SK-N-SH (cell line): ENCODE results near the gene ZBTB16. TPM values are rescaled to one million over a fixed set of nuclear protein-coding genes. Genes with fewer than 3 reads are reported as not detected.

Experiments
- CTCF ChIA-PET: fragments of 300-600, 350-600 bp; formaldehyde crosslinking; extraction: SDS; loops from one replicate; lab custom pipeline; 2021; lab: Yijun Ruan, JAX
- POLR2A ChIA-PET: fragments of 350-600 bp; sonication (Branson Sonifier 250); formaldehyde crosslinking; extraction: SDS; loops from one replicate; lab custom pipeline; 2020; ENCODE audit warnings: antibody characterized with exemption, inconsistent platforms; lab: Yijun Ruan, JAX
- DNase-seq: peaks from one replicate; pipeline ENCODE4 v3.0.0; 2012
- H2AFZ ChIP-seq: fragments of 200-600 bp; sonication (generic); 2 replicates; pipeline ENCODE4 v1.8.1; 2016; ENCODE audit warnings: antibody characterized with exemption, mild to moderate bottlenecking, low read depth
- H3F3A ChIP-seq: fragments of 200-600 bp; sonication (generic); replicated peaks from 2 replicates; pipeline ENCODE3; 2016; ENCODE audit warnings: antibody characterized with exemption, mild to moderate bottlenecking; ENCODE audit not compliant: insufficient read depth
- H3K27ac ChIP-seq, 2 experiments: fragments of 200-500 bp in 1 of 2; fragments of 200-600 bp in 1 of 2; sonication (Bioruptor generic) in 1 of 2; sonication (generic), shearing (Covaris generic) in 1 of 2; 2 replicates each; pipeline versions ENCODE4 v1.5.1 to v1.6.1; 2014 to 2016; ENCODE audit warnings: low read depth in 2 of 2, inconsistent platforms in 1 of 2, low read length in 1 of 2, mild to moderate bottlenecking in 1 of 2, mixed read lengths in 1 of 2
- H3K27me3 ChIP-seq: fragments of 200-600 bp; sonication (generic), shearing (Covaris generic); 2 replicates; pipeline ENCODE4 v1.6.1; 2016; ENCODE audit warnings: mixed run types; ENCODE audit not compliant: insufficient read depth
- H3K36me3 ChIP-seq, 2 experiments: fragments of 200-500 bp in 1 of 2; fragments of 200-600 bp in 1 of 2; sonication (Bioruptor generic) in 1 of 2; sonication (generic) in 1 of 2; replicated peaks in 1 of 2; 2 replicates each; pipeline versions ENCODE3 to v1.5.1; 2014 to 2016; ENCODE audit warnings: low read length in 1 of 2, mild to moderate bottlenecking in 1 of 2; ENCODE audit not compliant: insufficient read depth in 2 of 2, control insufficient read depth in 1 of 2
- H3K4me1 ChIP-seq, 2 experiments: fragments of 200-500 bp in 1 of 2; fragments of 200-600 bp in 1 of 2; sonication (Bioruptor generic) in 1 of 2; sonication (generic), shearing (Covaris generic) in 1 of 2; 2 replicates each; pipeline versions ENCODE4 v1.5.1 to v1.6.1; 2014 to 2016; ENCODE audit warnings: low read depth in 1 of 2, low read length in 1 of 2, mixed run types in 1 of 2; ENCODE audit not compliant: insufficient read depth in 2 of 2, control insufficient read depth in 1 of 2
- H3K4me2 ChIP-seq: fragments of 200-600 bp; sonication (generic), shearing (Covaris generic); 2 replicates; pipeline ENCODE4 v1.6.1; 2017; ENCODE audit warnings: mixed run types
- H3K4me3 ChIP-seq, 2 experiments: fragments of 200-500 bp in 1 of 2; fragments of 200-600 bp in 1 of 2; sonication (Bioruptor generic) in 1 of 2; sonication (generic), shearing (Covaris generic) in 1 of 2; 2 replicates each; pipeline versions ENCODE4 v1.5.1 to v1.8.1; 2014 to 2016; ENCODE audit warnings: low read depth in 2 of 2, inconsistent platforms in 1 of 2, low read length in 1 of 2, mild to moderate bottlenecking in 1 of 2, mixed read lengths in 1 of 2, moderate library complexity in 1 of 2
- H3K79me2 ChIP-seq: fragments of 200-600 bp; sonication (generic); 2 replicates; pipeline ENCODE4 v1.8.1; 2017; ENCODE audit warnings: mild to moderate bottlenecking; ENCODE audit not compliant: insufficient read depth
- H3K9ac ChIP-seq: fragments of 200-600 bp; sonication (generic); 2 replicates; pipeline ENCODE4 v1.6.1; 2017; ENCODE audit warnings: mixed run types
- H3K9me2 ChIP-seq: fragments of 200-600 bp; sonication (generic); 2 replicates; pipeline ENCODE4 v1.6.1; 2017; ENCODE audit warnings: mixed run types
- H3K9me3 ChIP-seq: fragments of 200-600 bp; sonication (generic); 2 replicates; pipeline ENCODE4 v1.6.1; 2017; ENCODE audit warnings: mixed run types, mild to moderate bottlenecking, moderate library complexity
- H4K20me1 ChIP-seq: fragments of 200-600 bp; sonication (generic); 2 replicates; pipeline ENCODE4 v1.6.1; 2017; ENCODE audit warnings: mild to moderate bottlenecking, mixed run types; ENCODE audit not compliant: insufficient read depth
- CTCF ChIP-seq: fragments of 200-600 bp; sonication (generic); IDR thresholded peaks from 2 replicates; pipeline ENCODE4 v1.6.1; 2017; ENCODE audit warnings: antibody characterized with exemption, mild to moderate bottlenecking, moderate library complexity
- ELF1 ChIP-seq: IDR thresholded peaks from 2 replicates; pipeline ENCODE4 v1.4.0; 2012
- SIN3A ChIP-seq: IDR thresholded peaks from 2 replicates; pipeline ENCODE4 v1.6.1; 2012; ENCODE audit warnings: low read depth, mild to moderate bottlenecking, low read length, moderate library complexity, borderline replicate concordance
- TAF1 ChIP-seq: IDR thresholded peaks from 2 replicates; pipeline ENCODE4 v1.6.1; 2012; ENCODE audit warnings: low read depth, mild to moderate bottlenecking, low read length, moderate library complexity, borderline replicate concordance
- WGBS: methylation state at CpG from one replicate; pipeline ENCODE4 v1.1.6; 2017; ENCODE audit warnings: low lambda C conversion rate; 5-methylcytosine and 5-hydroxymethylcytosine counted together
- polyA plus RNA-seq, 3 experiments: library from polyadenylated mRNA; depleted of rRNA; stranded (reverse); fragments of >200 nt; gene quantifications; 2 replicates each; pipeline ENCODE4 v1.2.3, GENCODE V29; 2012
- TF ChIP-seq, protein P1 (sequence below): IDR thresholded peaks from 2 replicates; pipeline ENCODE4 v1.6.1; 2012; ENCODE audit warnings: mild to moderate bottlenecking, low read depth, low read length, moderate library complexity

Gene ZBTB16
- polyA plus RNA-seq, 1 of the 3 experiments (the other 2 are of a cell fraction): not detected

DNA sequence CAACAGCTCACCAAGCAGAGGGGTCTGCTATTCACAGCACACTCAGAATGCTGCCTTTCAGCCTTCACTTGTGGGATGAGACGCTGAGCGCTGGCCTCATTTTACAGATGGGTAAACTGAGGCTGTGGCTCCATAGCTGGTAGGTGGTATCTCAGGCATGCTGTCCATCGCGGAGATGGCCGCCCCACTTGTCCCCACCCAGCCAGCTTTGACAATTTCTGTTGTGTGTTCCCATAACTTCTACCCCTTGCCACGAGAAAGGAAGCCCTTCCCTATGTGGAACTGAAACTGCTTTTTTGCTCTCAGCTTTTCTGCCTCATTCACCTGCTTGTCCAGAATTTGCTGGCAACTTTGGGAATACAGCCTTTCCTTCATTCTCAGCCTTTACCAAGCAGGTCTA is 200.6 kb downstream of the ZBTB16 start:
- CTCF ChIA-PET: interaction anchor here (0.6 to 11.8 kb wide), 50 partner anchors 9 to 486 kb away, joined by 3 to 445 read pairs (median 14); partner anchors contain the start of genes HTR3A, HTR3B and ZW10
- Histone ChIP-seq H3F3A (no peaks in the 10 kb centered on the region), H3K9ac (no peak overlapping the region), H3K4me1 (no peaks in the 10 kb centered on the region; a peak in 1 of 4 replicates), H3K4me3 (no peak overlapping the region), H3K9me3 (no peaks in the 10 kb centered on the region), H3K36me3 (no peaks in the 10 kb centered on the region), H3K27ac (no peak overlapping the region), H3K79me2 (no peaks in the 10 kb centered on the region), H3K9me2 (no peaks in the 10 kb centered on the region), H2AFZ (no peak overlapping the region), H3K27me3 (peaks cover 15% of the 10 kb centered on the region), H3K4me2 (no peak overlapping the region), H4K20me1 (no peaks in the 10 kb centered on the region)
- TF ChIP-seq CTCF (no peak), ELF1 (no peak), TAF1 (no peak)
- WGBS: 71% methylated on average over 6 of the region's 6 CpGs
- DNase-seq: no peak
- POLR2A ChIA-PET: no interaction called here

DNA sequence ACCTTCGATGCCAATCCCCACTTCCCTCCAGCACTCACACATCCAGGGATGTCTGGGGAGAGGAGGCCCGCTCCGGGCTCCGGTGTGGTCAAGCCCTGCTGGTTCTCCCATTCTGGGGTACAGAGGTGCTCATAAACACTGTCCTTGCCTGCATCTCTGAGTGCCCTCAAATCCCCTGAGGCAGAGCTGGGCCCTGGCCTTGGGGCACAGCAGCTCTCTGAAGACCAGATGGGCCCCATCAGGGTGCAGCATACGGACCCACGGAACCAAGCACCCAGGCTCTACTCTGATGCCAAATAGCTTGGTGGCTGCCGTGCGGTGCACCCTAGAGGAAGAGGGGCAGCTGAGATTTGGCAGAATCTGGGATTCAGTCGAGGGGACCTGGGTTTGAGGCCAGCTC is 201.0 kb downstream of the ZBTB16 start:
- H3K27me3 ChIP-seq: peaks cover 19% of the 10 kb centered on the region
- H3K9me3 ChIP-seq: no peaks in the 10 kb centered on the region
- H3F3A ChIP-seq: no peaks in the 10 kb centered on the region
- no peaks in the 10 kb centered on the region for H4K20me1 ChIP-seq
- POLR2A ChIA-PET: no interaction called here
- H3K9ac ChIP-seq: no peak overlapping the region
- no peak for TF ChIP-seq SIN3A
- TF ChIP-seq, protein P1, sequence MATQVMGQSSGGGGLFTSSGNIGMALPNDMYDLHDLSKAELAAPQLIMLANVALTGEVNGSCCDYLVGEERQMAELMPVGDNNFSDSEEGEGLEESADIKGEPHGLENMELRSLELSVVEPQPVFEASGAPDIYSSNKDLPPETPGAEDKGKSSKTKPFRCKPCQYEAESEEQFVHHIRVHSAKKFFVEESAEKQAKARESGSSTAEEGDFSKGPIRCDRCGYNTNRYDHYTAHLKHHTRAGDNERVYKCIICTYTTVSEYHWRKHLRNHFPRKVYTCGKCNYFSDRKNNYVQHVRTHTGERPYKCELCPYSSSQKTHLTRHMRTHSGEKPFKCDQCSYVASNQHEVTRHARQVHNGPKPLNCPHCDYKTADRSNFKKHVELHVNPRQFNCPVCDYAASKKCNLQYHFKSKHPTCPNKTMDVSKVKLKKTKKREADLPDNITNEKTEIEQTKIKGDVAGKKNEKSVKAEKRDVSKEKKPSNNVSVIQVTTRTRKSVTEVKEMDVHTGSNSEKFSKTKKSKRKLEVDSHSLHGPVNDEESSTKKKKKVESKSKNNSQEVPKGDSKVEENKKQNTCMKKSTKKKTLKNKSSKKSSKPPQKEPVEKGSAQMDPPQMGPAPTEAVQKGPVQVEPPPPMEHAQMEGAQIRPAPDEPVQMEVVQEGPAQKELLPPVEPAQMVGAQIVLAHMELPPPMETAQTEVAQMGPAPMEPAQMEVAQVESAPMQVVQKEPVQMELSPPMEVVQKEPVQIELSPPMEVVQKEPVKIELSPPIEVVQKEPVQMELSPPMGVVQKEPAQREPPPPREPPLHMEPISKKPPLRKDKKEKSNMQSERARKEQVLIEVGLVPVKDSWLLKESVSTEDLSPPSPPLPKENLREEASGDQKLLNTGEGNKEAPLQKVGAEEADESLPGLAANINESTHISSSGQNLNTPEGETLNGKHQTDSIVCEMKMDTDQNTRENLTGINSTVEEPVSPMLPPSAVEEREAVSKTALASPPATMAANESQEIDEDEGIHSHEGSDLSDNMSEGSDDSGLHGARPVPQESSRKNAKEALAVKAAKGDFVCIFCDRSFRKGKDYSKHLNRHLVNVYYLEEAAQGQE: no peak
- H3K4me3 ChIP-seq: no peak overlapping the region
- no peaks in the 10 kb centered on the region for H3K9me2 ChIP-seq
- no peaks in the 10 kb centered on the region; a peak in 1 of 4 replicates for H3K4me1 ChIP-seq
- no peak overlapping the region for H3K4me2 ChIP-seq
- H3K27ac ChIP-seq: no peak overlapping the region
- CTCF ChIA-PET: interaction anchor here (0.6 to 11.8 kb wide), 67 partner anchors 9 to 946 kb away, joined by 3 to 445 read pairs (median 10); partner anchors contain the start of genes HTR3A, HTR3B, TTC12 and ZW10
- H3K36me3 ChIP-seq: no peaks in the 10 kb centered on the region
- WGBS: 41% methylated on average over 9 of the region's 9 CpGs
- no peak for DNase-seq
- no peak overlapping the region for H2AFZ ChIP-seq
- no peaks in the 10 kb centered on the region for H3K79me2 ChIP-seq
